SIG-M5 treated with dmso at 0.1 percent for 504 hours (cell line): ENCODE measurements around the gene DLG3.
"Not testable (repeated sequence)": the region's sequence is repeated elsewhere in the genome, so short reads cannot be mapped to it uniquely, and the experiment has no call there.

Source experiments
- DNase-seq: peaks from one replicate; lab custom pipeline; 2025; ENCODE audit not compliant: unreplicated experiment; lab: John Stamatoyannopoulos, UW

Gene DLG3

DNA sequence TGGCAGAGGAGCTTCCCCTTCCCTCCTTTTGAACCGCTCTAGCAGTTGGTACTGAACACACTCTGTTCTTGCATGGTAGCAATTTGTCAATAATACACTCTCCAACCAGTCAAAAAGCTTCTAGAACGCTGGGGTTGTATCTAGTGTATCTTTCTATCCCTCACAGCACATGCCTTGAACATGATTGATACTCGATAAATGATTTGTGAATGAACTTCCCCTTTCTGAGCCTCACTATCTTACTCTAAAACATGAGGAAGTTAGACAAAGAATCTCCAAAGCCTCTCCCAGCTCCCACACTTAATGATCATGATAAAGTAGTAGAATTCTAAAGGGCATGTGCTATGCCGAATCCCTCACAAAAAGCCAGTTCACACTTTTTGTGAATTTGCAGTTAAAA is 64.4 kb downstream of the DLG3 start:
- DNase-seq, result peak; percentile 4

DNA sequence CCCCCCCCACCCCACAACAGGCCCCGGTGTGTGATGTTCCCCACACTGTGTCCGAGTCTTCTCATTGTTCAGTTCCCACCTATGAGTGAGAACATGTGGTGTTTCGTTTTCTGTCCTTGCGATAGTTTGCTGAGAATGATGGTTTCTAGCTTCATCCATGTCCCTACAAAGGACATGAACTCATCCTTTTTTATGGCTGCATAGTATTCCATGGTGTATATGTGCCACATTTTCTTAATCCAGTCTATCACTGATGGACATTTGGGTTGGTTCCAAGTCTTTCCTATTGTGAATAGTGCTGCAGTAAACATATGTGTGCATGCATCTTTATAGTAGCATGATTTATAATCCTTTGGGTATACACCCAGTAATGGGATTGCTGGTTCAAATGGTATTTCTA is 70.6 kb downstream of the DLG3 start:
- DNase-seq, result not testable (repeated sequence)

- DNase-seq, result not testable (repeated sequence)
These were observed 71.1 kb downstream of the DLG3 start for GRCh38 chrX:70515692-70516091.

DNA sequence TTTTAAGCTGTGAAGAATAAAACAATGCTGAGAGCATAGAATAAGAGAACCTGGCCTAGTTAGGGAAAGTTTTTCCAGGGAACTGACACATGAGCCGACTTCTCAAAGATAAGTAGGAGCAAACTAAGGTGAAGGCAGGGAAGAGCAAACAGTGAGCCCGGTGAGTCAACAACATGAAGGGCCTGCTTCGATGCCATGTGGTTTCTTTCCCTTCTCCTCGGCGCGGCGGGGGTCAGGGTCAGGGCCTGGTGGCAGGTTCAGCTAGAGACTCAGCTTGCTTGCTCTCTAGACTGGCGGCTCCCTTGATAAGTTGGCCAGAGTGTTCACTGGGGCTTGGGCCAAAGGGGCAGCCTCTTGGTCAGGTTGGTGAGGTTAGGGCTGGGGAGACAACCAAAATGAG is 81.1 kb downstream of the DLG3 start:
- peak; percentile 12 for DNase-seq

- no peak for DNase-seq
These were observed 82.4 kb downstream of the DLG3 start for GRCh38 chrX:70527053-70527452.

DNA sequence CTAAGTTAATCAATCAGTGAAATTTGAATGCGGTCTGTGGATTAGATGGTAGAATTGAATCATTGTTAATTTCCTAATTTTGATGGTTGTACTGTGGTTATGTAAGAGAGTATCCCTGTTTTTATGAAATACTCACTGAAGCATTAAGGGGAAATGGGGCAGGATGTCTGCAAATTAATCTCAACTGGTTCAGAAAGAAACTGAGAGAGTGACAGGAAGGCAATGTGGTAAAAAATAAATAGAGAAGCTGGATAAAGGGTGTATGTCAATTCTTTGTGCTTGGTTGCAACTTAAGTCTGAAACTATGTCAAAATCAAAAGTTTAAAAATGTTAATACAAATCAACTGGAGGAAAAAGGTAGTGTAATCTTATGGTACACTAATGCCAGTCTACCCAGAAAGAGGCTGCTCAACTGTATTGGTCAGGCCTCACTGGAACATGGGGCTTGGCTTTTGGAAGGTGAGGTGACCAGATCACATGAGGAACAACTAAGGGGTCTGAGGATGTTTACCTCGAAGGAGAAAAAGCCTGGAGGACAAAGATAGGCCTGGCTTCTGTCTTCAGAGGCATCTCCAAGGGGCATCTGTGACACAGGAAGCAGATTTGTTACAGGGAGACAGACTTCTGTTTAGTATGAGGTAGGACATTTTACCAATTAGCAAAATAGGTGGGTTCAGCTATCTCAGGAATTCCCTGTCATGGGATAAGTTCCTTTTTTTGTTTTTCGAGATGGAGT is 83.1 kb downstream of the DLG3 start:
- no peak for DNase-seq

- DNase-seq, result no peak
These were observed 90.6 kb downstream of the DLG3 start for GRCh38 chrX:70535198-70535597.

GRCh38 chrX:70549429-70549828 is 104.8 kb downstream of the DLG3 start:
- DNase-seq, result no peak

GRCh38 chrX:70552130-70552704 is 107.6 kb downstream of the DLG3 start:
- peak; percentile 10 for DNase-seq

GRCh38 chrX:70553516-70553915 is 108.9 kb downstream of the DLG3 start:
- no peak for DNase-seq

- DNase-seq, result peak; percentile 34
These were observed 109.4 kb downstream of the DLG3 start for GRCh38 chrX:70554081-70554480.

DNA sequence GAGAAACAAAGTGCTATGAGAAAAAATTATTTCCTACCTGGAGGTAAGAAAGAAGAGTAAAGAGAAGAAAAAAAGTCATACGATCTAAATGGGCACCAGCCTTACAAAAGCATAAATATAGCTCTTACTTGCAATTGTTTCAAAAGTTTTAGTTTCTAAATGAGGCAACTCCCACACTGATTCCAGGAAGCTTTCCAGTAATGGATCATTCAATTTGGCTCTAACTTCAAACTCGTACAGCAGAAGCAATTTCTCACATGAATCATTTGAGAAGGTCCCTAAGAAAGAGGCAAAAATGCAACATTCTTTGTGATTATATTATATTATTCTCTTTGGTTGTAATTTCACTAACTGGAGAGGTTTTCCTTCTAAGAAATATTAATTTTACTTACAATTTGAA is 109.9 kb downstream of the DLG3 start:
- DNase-seq, result no peak

DNA sequence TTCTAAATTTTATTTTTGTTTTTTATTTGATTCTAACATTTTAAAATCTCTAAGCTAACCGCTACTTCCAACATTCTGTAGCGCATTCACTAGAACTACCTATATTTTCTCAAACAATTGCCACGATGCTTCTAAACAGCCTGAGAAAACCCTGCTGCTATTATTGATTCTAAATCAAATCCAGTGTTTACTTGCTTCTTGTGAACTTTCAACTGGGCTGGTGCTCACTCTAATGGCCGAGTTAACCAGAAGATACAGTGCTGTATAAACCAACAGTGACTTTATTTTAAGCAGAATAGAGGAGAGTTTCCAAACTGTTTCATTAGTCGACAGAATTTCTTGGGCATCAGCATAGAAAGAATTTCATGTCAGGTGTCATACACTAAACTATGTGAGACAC is 110.3 kb downstream of the DLG3 start:
- no peak for DNase-seq
